RWPE1 (cell line): ENCODE data around the gene BICRAL.
"Not testable (repeated sequence)": the region's sequence is repeated elsewhere in the genome, so short reads cannot be mapped to it uniquely, and the experiment has no call there.

Source experiments
- CTCF ChIA-PET: fragments of 350-600 bp; sonication (Branson Sonifier 250); formaldehyde crosslinking; extraction: SDS; loops from one replicate; lab custom pipeline; 2021; lab: Yijun Ruan, JAX
- POLR2A ChIA-PET: fragments of 400-600 bp; formaldehyde crosslinking; extraction: SDS; loops from one replicate; lab custom pipeline; 2020; ENCODE audit warnings: antibody characterized with exemption; ENCODE audit not compliant: low non-redundant PET; lab: Yijun Ruan, JAX
- DNase-seq: peaks from one replicate; pipeline ENCODE4 v3.0.0; 2012; ENCODE audit warnings: low spot score
- H3K27ac ChIP-seq: fragments of 450-650 bp; 2 replicates; pipeline ENCODE4 v1.5.1; 2017
- CTCF ChIP-seq: fragments of 450-650 bp; conservative IDR thresholded peaks from 2 replicates; pipeline ENCODE4 v1.5.1; 2017; ENCODE audit warnings: low read depth, mild to moderate bottlenecking

BICRAL gene

GRCh38 chr6:42899871-42900270 is 118.0 kb downstream of the BICRAL start:
- TF ChIP-seq CTCF, result no peak
- no peak overlapping the region for H3K27ac ChIP-seq
- no peak for DNase-seq
- ChIA-PET CTCF (interaction anchor here (0.8 kb wide), 1 partner anchor 174 kb away, joined by 4 read pairs; no protein-coding TSS in a partner anchor), POLR2A (no interaction called here)

- POLR2A ChIA-PET, result no interaction called here
- no peak overlapping the region for H3K27ac ChIP-seq
- CTCF ChIA-PET, result interaction anchor here (0.6 to 1.3 kb wide), 7 partner anchors 10 to 869 kb away, joined by 3 to 6 read pairs (median 4); partner anchors contain the start of genes PEX6 and PPP2R5D
- TF ChIP-seq CTCF, result peak; percentile 89
- DNase-seq, result peak; percentile 62
These were observed 119.7 kb downstream of the BICRAL start for GRCh38 chr6:42901538-42901957.

GRCh38 chr6:42902429-42903263 is 120.8 kb downstream of the BICRAL start:
- POLR2A ChIA-PET, DNase-seq, H3K27ac ChIP-seq, CTCF ChIA-PET: not testable (repeated sequence)

GRCh38 chr6:42904467-42904866 is 122.6 kb downstream of the BICRAL start:
- ChIA-PET CTCF (interaction anchor here (0.5 kb wide), 1 partner anchor 115 kb away, joined by 3 read pairs; no protein-coding TSS in a partner anchor), POLR2A (no interaction called here)

GRCh38 chr6:42907336-42907735 is 125.5 kb downstream of the BICRAL start:
- ChIA-PET CTCF (interaction anchor here (0.6 kb wide), 1 partner anchor 206 kb away, joined by 3 read pairs; no protein-coding TSS in a partner anchor), POLR2A (no interaction called here)
- H3K27ac ChIP-seq, result no peak overlapping the region
- no peak for DNase-seq
- no peak for TF ChIP-seq CTCF

More at GRCh38 chr6:42904467-42904866, 122.6 kb downstream of the BICRAL start:
- H3K27ac ChIP-seq, result no peak overlapping the region
- DNase-seq, result no peak
- no peak for TF ChIP-seq CTCF

GRCh38 chr6:42909835-42910234 is 128.0 kb downstream of the BICRAL start:
- no peak overlapping the region for H3K27ac ChIP-seq
- CTCF ChIA-PET, result no interaction called here
- no peak for DNase-seq
- POLR2A ChIA-PET, result no interaction called here
- TF ChIP-seq CTCF, result no peak
